Measurements from ENCODE around the gene CTDNEP1.
"Not testable (repeated sequence)": the region's sequence is repeated elsewhere in the genome, so short reads cannot be mapped to it uniquely, and the experiment has no call there.

The CTDNEP1 gene

DNA sequence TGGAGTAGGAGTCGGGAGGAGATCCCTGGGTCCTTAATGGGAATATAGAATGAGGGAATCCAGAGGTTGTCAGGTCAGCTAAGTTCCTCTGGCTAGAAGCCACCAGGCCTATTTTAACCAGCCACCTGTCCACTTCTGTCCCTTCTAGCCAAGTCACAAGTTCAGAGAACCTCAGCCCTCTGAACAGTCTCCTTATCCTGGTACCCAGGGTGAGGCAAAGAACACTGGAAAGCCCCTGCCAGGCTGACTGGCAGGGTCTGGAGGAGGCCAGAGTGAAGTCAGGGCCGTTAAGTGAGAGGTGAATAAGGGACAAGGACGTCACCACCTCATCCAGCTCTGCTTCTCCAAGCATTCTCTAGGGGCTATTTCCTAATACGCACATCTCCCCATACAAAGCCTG lies 2.7 kb downstream of the CTDNEP1 start:
- in situ Hi-C loops (cut with HindIII; ENCODE audit: low sequenced_read_pairs), result no loop called here
- no peak overlapping the region for H3K4me3 ChIP-seq (ENCODE audit: low read depth, low read length)
- TF ChIP-seq CTCF (IDR thresholded peaks at IDR 0.05; ENCODE audit: low read depth, low read length), result no peak
- no peak for DNase-seq (ENCODE audit: low read depth, low spot score)

DNA sequence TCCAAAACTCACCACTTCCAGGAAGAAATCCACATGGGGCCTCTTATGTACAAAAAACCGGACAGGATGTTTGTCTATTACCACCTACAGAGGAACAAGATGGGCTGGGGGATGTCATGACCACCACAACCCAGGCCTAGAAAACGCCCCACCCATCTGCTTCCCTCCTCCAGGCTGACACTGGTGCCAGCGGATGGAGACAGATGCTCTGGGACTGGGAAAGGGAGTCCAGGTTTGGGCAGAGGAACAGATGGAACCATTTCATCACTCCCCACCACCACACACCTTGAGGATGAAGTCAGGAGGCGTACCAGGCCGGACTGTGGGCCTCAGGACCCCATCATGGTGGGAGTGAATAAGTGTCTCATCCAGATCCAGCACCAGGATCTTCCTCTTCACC lies 4.8 kb downstream of the CTDNEP1 start:
- DNase-seq (ENCODE audit: low read depth, low spot score), result no peak
- no peak overlapping the region for H3K4me3 ChIP-seq (ENCODE audit: low read depth, low read length)
- in situ Hi-C loops (cut with HindIII; ENCODE audit: low sequenced_read_pairs), result no loop called here
- no peak for TF ChIP-seq CTCF (IDR thresholded peaks at IDR 0.05; ENCODE audit: low read depth, low read length)

DNA sequence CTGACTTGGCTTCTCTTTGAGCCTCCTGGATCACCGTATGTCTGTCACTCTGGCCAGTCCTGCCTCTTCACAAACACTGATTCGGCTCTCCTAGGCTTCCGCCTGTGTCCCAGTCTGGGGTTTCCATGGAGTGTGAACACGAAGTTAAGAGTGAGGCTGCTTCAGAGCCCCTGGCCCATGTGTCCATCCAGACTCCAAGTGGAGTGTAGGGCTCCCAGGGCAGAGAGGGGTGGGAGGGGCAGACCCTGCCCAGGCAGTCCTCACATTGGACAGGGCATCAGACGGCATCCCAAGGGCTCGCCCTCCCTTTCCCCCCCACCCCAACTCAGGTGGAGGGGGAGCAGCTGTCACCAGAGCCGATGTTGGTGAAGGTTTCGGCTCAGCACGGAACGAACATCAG lies 7.7 kb downstream of the CTDNEP1 start:
- DNase-seq (ENCODE audit: low read depth, low spot score); H3K4me3 ChIP-seq (ENCODE audit: low read depth, low read length); in situ Hi-C loops (cut with HindIII; ENCODE audit: low sequenced_read_pairs): not testable (repeated sequence)

DNA sequence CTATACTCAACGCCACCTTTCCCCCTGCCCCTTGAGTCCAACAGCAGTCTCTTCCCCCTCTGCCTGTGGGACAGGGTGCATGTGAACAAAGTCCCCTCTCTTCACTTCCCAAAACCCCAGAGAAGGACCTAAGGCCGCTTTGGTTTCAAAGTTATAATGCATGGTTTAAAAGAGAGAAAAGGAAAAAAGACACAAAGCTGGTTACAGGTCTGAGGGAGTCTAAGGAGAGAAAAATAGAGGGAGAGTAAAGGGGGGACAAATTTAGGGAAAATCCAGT lies 8.1 kb downstream of the CTDNEP1 start:
- TF ChIP-seq CTCF (IDR thresholded peaks at IDR 0.05; ENCODE audit: low read depth, low read length), result no peak
- in situ Hi-C loops (cut with HindIII; ENCODE audit: low sequenced_read_pairs), result no loop called here
- peak overlapping the region; percentile 96 for H3K4me3 ChIP-seq (ENCODE audit: low read depth, low read length)

DNA sequence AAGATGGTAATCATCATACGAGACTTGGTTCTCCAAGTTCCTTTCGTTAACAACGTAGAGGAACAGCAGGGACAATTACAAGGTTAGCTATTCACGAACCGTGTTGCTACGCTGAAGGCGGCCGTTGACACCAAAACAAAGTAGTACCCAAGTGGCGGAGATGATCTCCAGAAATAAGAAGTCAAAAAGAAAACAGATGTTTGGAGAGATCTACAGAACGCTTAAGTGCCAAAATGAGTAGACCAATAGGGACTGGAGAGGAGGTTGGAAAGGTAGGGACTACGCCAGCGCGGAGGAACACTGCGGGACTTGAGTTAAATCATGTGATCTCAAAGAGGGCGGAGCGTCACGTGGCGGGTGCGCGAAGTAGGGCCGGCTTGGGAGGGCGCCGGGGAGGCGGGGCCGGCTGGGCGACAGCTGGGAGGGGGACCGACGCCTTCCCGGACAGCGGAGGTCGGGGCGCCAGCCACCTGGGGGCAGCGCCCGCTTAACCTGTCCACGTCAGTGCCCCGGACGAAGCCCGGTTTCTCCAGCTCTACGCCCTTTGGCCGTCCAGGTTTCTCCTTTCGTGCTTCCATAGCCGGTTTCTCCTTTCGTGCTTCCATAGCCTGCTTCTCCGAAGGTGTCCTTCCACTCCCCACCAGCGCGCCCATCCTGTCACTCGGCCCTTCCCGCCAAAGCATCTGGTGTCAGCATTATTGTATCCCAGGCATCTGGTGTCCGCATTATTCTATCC lies 8.6 kb downstream of the CTDNEP1 start:
- H3K4me3 ChIP-seq (ENCODE audit: low read depth, low read length), result peak overlapping the region; percentile 96
- in situ Hi-C loops (cut with HindIII; ENCODE audit: low sequenced_read_pairs), result no loop called here
- DNase-seq (ENCODE audit: low read depth, low spot score), result peak; percentile 97
- TF ChIP-seq CTCF (IDR thresholded peaks at IDR 0.05; ENCODE audit: low read depth, low read length), result no peak

More for the DNA sequence above, 8.1 kb downstream of the CTDNEP1 start:
- DNase-seq (ENCODE audit: low read depth, low spot score), result no peak

- in situ Hi-C loops (cut with HindIII; ENCODE audit: low sequenced_read_pairs), result no loop called here
- TF ChIP-seq CTCF (IDR thresholded peaks at IDR 0.05; ENCODE audit: low read depth, low read length), result no peak
- DNase-seq (ENCODE audit: low read depth, low spot score), result peak; percentile 95
- H3K4me3 ChIP-seq (ENCODE audit: low read depth, low read length), result peak within 1 kb of the TSS; percentile 96
Observed at GRCh38 chr17:7241783-7242716, 9.5 kb downstream of the CTDNEP1 start, which contains the start of gene GABARAP. TSS of gene GABARAP (minus strand) at chr17:7242449. CDS start at chr17:7242330, 119 bp downstream.

All from astrocyte of the spinal cord (primary cell).